GM12878 (cell line): ENCODE data around the gene SMPX. TPM values are rescaled to one million over a fixed set of nuclear protein-coding genes. Genes with fewer than 3 reads are reported as not detected.

Source experiments
- ATAC-seq: fragments of 200-7000 bp; cut with Tn5 transposase; 3 replicates; pipeline ENCODE4 v1.9.1; 2020; ENCODE audit warnings: mild to moderate bottlenecking, moderate library complexity
- BruUV-seq: library from RNA; stranded (reverse); fragments of 400-500 nt; replicated peaks from 2 replicates; lab custom pipeline; 2021; lab: Mats Ljungman, UMichigan
- CTCF ChIA-PET: fragments of 300-600 bp; sonication (Branson Sonifier 250); formaldehyde crosslinking; extraction: SDS; loops from one replicate; lab custom pipeline; 2021; ENCODE audit warnings: inconsistent platforms; lab: Yijun Ruan, JAX
- POLR2A ChIA-PET: fragments of 350-600 bp; formaldehyde crosslinking; extraction: SDS; loops from one replicate; lab custom pipeline; 2021; ENCODE audit warnings: inconsistent platforms; lab: Charles Lee
- RAD21 ChIA-PET: fragments of 300-600 bp; sonication (Branson Sonifier 250); formaldehyde crosslinking; loops from one replicate; lab custom pipeline; 2023; ENCODE audit warnings: antibody characterized with exemption; ENCODE audit not compliant: unreplicated experiment; lab: Charles Lee
- SMC1A ChIA-PET: fragments of 300-600 bp; sonication (Branson Sonifier 250); formaldehyde crosslinking; loops from one replicate; lab custom pipeline; 2023; ENCODE audit not compliant: unreplicated experiment, uncharacterized antibody; lab: Charles Lee
- DNase-seq: peaks from one replicate; pipeline ENCODE4 v3.0.0-alpha.2; 2011; ENCODE audit warnings: low read depth, low spot score
- FAIRE-seq: peaks from 3 replicates; lab custom pipeline; 2011; peaks lifted over from hg19 to GRCh38; lab: Jason Lieb, UNC
- H2AFZ ChIP-seq: 2 replicates; pipeline ENCODE4 v1.6.0; 2011; ENCODE audit warnings: low read depth, low read length, control low read depth; ENCODE audit not compliant: control insufficient read depth
- H3K27ac ChIP-seq: 2 replicates; pipeline ENCODE4 v1.5.1; 2011; ENCODE audit warnings: control low read depth; ENCODE audit not compliant: control insufficient read depth, insufficient read depth
- H3K27me3 ChIP-seq, 2 experiments: replicated peaks in 1 of 2; 2 replicates each; pipeline versions ENCODE4 v1.6.0 to v1.6.1; 2011; ENCODE audit warnings: low read length in 1 of 2; ENCODE audit not compliant: control insufficient read depth in 2 of 2, insufficient read depth in 2 of 2
- H3K36me3 ChIP-seq, 2 experiments: 2 replicates each; pipeline ENCODE4 v1.5.1; 2011; ENCODE audit warnings: low read length in 1 of 2; ENCODE audit not compliant: control insufficient read depth in 2 of 2, insufficient read depth in 2 of 2
- H3K4me1 ChIP-seq: 2 replicates; pipeline ENCODE4 v1.6.1; 2011; ENCODE audit warnings: mild to moderate bottlenecking, low read length, moderate library complexity, mixed read lengths; ENCODE audit not compliant: control insufficient read depth, insufficient read depth
- H3K4me2 ChIP-seq: 2 replicates; pipeline ENCODE4 v1.6.0; 2011; ENCODE audit warnings: control low read depth; ENCODE audit not compliant: control insufficient read depth, insufficient read depth
- H3K4me3 ChIP-seq: fragments of 200-600 bp; sonication (generic); 2 replicates; pipeline ENCODE4 v1.5.1; 2016
- H3K79me2 ChIP-seq: 2 replicates; pipeline ENCODE4 v1.6.0; 2011; ENCODE audit warnings: low read length; ENCODE audit not compliant: control insufficient read depth, insufficient read depth
- H3K9ac ChIP-seq: 2 replicates; pipeline ENCODE4 v1.8.0; 2011; ENCODE audit warnings: low read length, control low read depth, mixed read lengths; ENCODE audit not compliant: control insufficient read depth, insufficient read depth
- H3K9me3 ChIP-seq: replicated peaks from 3 replicates; pipeline ENCODE4 v1.5.1; 2011; ENCODE audit warnings: mild to moderate bottlenecking, low read length; ENCODE audit not compliant: control insufficient read depth, insufficient read depth
- H4K20me1 ChIP-seq: 2 replicates; pipeline ENCODE4 v1.6.0; 2011; ENCODE audit not compliant: control insufficient read depth, insufficient read depth
- BRCA1 ChIP-seq: IDR thresholded peaks from 2 replicates; pipeline ENCODE4 v1.6.1; 2011; ENCODE audit warnings: low read depth, low read length, improper control_type of control experiment
- EED ChIP-seq: sonication (generic); IDR thresholded peaks from 2 replicates; pipeline ENCODE4 v1.6.1; 2016; ENCODE audit warnings: antibody characterized with exemption, low read depth
- KDM1A ChIP-seq: fragments of 200-600 bp; sonication (generic); IDR thresholded peaks from 2 replicates; pipeline ENCODE4 v1.6.1; 2016; ENCODE audit warnings: borderline replicate concordance
- NFYB ChIP-seq: IDR thresholded peaks from 2 replicates; pipeline ENCODE4 v1.6.1; 2011; ENCODE audit warnings: low read depth, mild to moderate bottlenecking, low read length, improper control_type of control experiment, moderate library complexity; ENCODE audit not compliant: insufficient read depth
- NRF1 ChIP-seq: conservative IDR thresholded peaks from 2 replicates; pipeline ENCODE4 v1.6.1; 2011; ENCODE audit warnings: mild to moderate bottlenecking, low read depth, low read length, improper control_type of control experiment
- POLR2AphosphoS2 ChIP-seq: IDR thresholded peaks from 2 replicates; pipeline ENCODE4 v1.6.1; 2011; ENCODE audit warnings: low read depth, mild to moderate bottlenecking, low read length, improper control_type of control experiment, moderate library complexity
- SIN3A ChIP-seq: IDR thresholded peaks from 2 replicates; pipeline ENCODE4 v1.6.1; 2012; ENCODE audit warnings: low read depth, low read length, improper control_type of control experiment
- SP1 ChIP-seq: IDR thresholded peaks from one replicate; pipeline ENCODE4 v1.6.1; 2011; ENCODE audit warnings: low read depth, low read length
- WRNIP1 ChIP-seq: IDR thresholded peaks from 2 replicates; pipeline ENCODE4 v1.6.1; 2011; ENCODE audit warnings: low read depth, low read length, improper control_type of control experiment, borderline replicate concordance
- ZBTB4 ChIP-seq: fragments of 450-650 bp; formaldehyde crosslinking; IDR thresholded peaks from 2 replicates; pipeline ENCODE4 v1.4.0; 2022; ENCODE audit warnings: mild to moderate bottlenecking, moderate library complexity
- ZZZ3 ChIP-seq: IDR thresholded peaks from 2 replicates; pipeline ENCODE4 v1.6.1; 2011; ENCODE audit warnings: low read depth; ENCODE audit not compliant: control insufficient read depth, insufficient read length
- WGBS: methylation state at CpG from one replicate; pipeline ENCODE4 v1.1.6; 2016; ENCODE audit warnings: low lambda C conversion rate; ENCODE audit not compliant: insufficient replicate concordance, insufficient coverage; ENCODE audit errors: missing lambda C conversion rate; 5-methylcytosine and 5-hydroxymethylcytosine counted together
- in situ Hi-C: fragments of 300-500 bp; cut with MboI; formaldehyde crosslinking; loops from 9 replicates; pipeline ENCODE4 v1.14.3; 2018; ENCODE audit warnings: mixed read lengths
- intact Hi-C: fragments of 100-400 bp; cut with micrococcal nuclease; formaldehyde crosslinking; loops from one replicate; pipeline ENCODE4 v1.14.2; 2022; ENCODE audit not compliant: unreplicated experiment
- polyA plus RNA-seq, 11 experiments: library from polyadenylated mRNA; depleted of rRNA in 4 of 11; unstranded in 6 of 11; stranded (reverse) in 5 of 11; fragments of >200 nt; fragmentation: Nextera tagmentation in 4 of 11; fragmentation: Illumina TruSeq in 1 of 11; extraction: Ambion mirVana in 4 of 11; extraction: Trizol in 1 of 11; gene quantifications; 1 replicate in 1 of 11; 2 replicates in 10 of 11; pipeline versions ENCODE4 v1.2.1 to v1.2.3, GENCODE V29; 2011 to 2016; ENCODE audit warnings: inconsistent platforms in 2 of 11, missing spikeins in 2 of 11, low read depth in 1 of 11
- total RNA-seq, 4 experiments: library from RNA; depleted of rRNA in 3 of 4; stranded (reverse); fragments of >200 nt in 3 of 4; fragmentation: Illumina TruSeq in 1 of 4; extraction: Trizol in 1 of 4; gene quantifications; 2 replicates each; pipeline versions ENCODE4 v1.2.1 to v1.2.3, GENCODE V29; 2013 to 2021

Gene SMPX
- total and polyA plus RNA-seq, 10 of the 15 experiments (the other 5 are each of a cell fraction or from before 2014, with no cell fraction given) = 0.08 to 0.09 TPM; not detected in 8

GRCh38 chrX:21744060-21744459 is 13.9 kb downstream of the SMPX start:
- in situ Hi-C loops (loop anchor here (5.0 kb wide), 1 partner anchor 1227 kb away; no protein-coding TSS in a partner anchor), intact Hi-C loops (no loop called here)
- WGBS = 28% methylated on average over 3 of the region's 3 CpGs
- ATAC-seq (no peak), DNase-seq (no peak), FAIRE-seq (no peak)
- Histone ChIP-seq H3K9me3 (no peaks in the 10 kb centered on the region), H3K4me3 (no peak overlapping the region), H3K36me3 (no peaks in the 10 kb centered on the region), H3K79me2 (no peaks in the 10 kb centered on the region), H4K20me1 (no peaks in the 10 kb centered on the region), H3K4me1 (no peaks in the 10 kb centered on the region), H3K4me2 (no peak overlapping the region), H2AFZ (no peak overlapping the region), H3K27ac (no peak overlapping the region), H3K9ac (no peak overlapping the region), H3K27me3 (no peaks in the 10 kb centered on the region)
- TF ChIP-seq POLR2AphosphoS2 (no peak), ZZZ3 (no peak), EED (no peak), SP1 (no peak), NRF1 (no peak), NFYB (no peak), SIN3A (no peak), BRCA1 (no peak), WRNIP1 (no peak), ZBTB4 (CRISPR knock-in tag) (no peak), KDM1A (no peak)
- BruUV-seq = no TSS peak
- ChIA-PET SMC1A (interaction anchor here (0.6 kb wide), 1 partner anchor 110 kb away, joined by 3 read pairs; no protein-coding TSS in a partner anchor), POLR2A (no interaction called here), RAD21 (no interaction called here), CTCF (interaction anchor here (1.4 to 1.9 kb wide), 2 partner anchors 1210 to 1217 kb away, joined by 5 read pairs; no protein-coding TSS in a partner anchor)
